ENCODE measurements around the gene PCDHGA9. TPM values are rescaled to one million over a fixed set of nuclear protein-coding genes. Genes with fewer than 3 reads are reported as not detected.
A peak's percentile ranks its signal among the peaks of the same experiment; 100 is the strongest.
"Not testable (repeated sequence)": the region's sequence is repeated elsewhere in the genome, so short reads cannot be mapped to it uniquely, and the experiment has no call there.

PCDHGA9 gene
- total RNA-seq, 4 donors from 2014 or later: 4.9 to 20.8 (median 7.9) TPM

- H3K9me3 ChIP-seq: peaks cover 58% of the 10 kb centered on the region
- no peak for TF ChIP-seq POLR2A (IDR thresholded peaks at IDR 0.05)
- no peak for TF ChIP-seq CTCF (IDR thresholded peaks at IDR 0.05)
- no peak for TF ChIP-seq EP300 (IDR thresholded peaks at IDR 0.05)
- TF ChIP-seq POLR2AphosphoS5 (IDR thresholded peaks at IDR 0.05): no peak
- no peaks in the 10 kb centered on the region for H3K36me3 ChIP-seq
- WGBS: 34% methylated on average over 23 of the region's 64 CpGs
- no peak for DNase-seq (ENCODE audit: low spot score in 2 of 2)
- H3K4me3 ChIP-seq: no peak overlapping the region
- H3K4me1 ChIP-seq: no peaks in the 10 kb centered on the region
- H3K27me3 ChIP-seq: peaks cover 3% of the 10 kb centered on the region
- no peak overlapping the region for H3K27ac ChIP-seq
Observed at GRCh38 chr5:141409598-141410306, 7.2 kb downstream of the PCDHGA9 start.

GRCh38 chr5:141411575-141411974, 9.0 kb downstream of the PCDHGA9 start:
- no peaks in the 10 kb centered on the region for H3K36me3 ChIP-seq
- TF ChIP-seq POLR2A (IDR thresholded peaks at IDR 0.05) (no peak), CTCF (IDR thresholded peaks at IDR 0.05) (no peak), POLR2AphosphoS5 (IDR thresholded peaks at IDR 0.05) (no peak), EP300 (IDR thresholded peaks at IDR 0.05) (no peak)
- H3K27ac ChIP-seq: no peak overlapping the region
- no peak overlapping the region for H3K4me3 ChIP-seq
- no peak for DNase-seq (ENCODE audit: low spot score in 2 of 2)
- H3K4me1 ChIP-seq: no peaks in the 10 kb centered on the region
- peaks cover 3% of the 10 kb centered on the region for H3K27me3 ChIP-seq
- H3K9me3 ChIP-seq: peaks cover 49% of the 10 kb centered on the region
- 81% methylated on average over 3 of the region's 3 CpGs for WGBS

GRCh38 chr5:141412854-141413539, 10.4 kb downstream of the PCDHGA9 start, which contains the start of gene PCDHGA10:
Gene PCDHGA10, plus strand, starts transcription at chr5:141412987. Its CDS starts 189 bp downstream, at chr5:141413176.
- DNase-seq (ENCODE audit: low spot score in 2 of 2): no peak
- 20% methylated on average over 28 of the region's 31 CpGs for WGBS
- no peak within 1 kb of the TSS for H3K27ac ChIP-seq
- peaks cover 52% of the 10 kb centered on the region for H3K9me3 ChIP-seq
- peak within 1 kb of the TSS; percentile 36 for H3K4me3 ChIP-seq
- no peaks in the 10 kb centered on the region for H3K4me1 ChIP-seq
- no peaks in the 10 kb centered on the region for H3K36me3 ChIP-seq
- H3K27me3 ChIP-seq: peaks cover 3% of the 10 kb centered on the region
- TF ChIP-seq EP300 (IDR thresholded peaks at IDR 0.05) (no peak), CTCF (IDR thresholded peaks at IDR 0.05) (peak; percentile 17 to 47), POLR2A (IDR thresholded peaks at IDR 0.05) (no peak), POLR2AphosphoS5 (IDR thresholded peaks at IDR 0.05) (no peak)

GRCh38 chr5:141413540-141414069, 11.0 kb downstream of the PCDHGA9 start:
- Histone ChIP-seq H3K36me3 (no peaks in the 10 kb centered on the region), H3K9me3 (peaks cover 57% of the 10 kb centered on the region)

GRCh38 chr5:141414548-141415274, 12.1 kb downstream of the PCDHGA9 start:
- H3K4me3 ChIP-seq; H3K4me1 ChIP-seq; H3K36me3 ChIP-seq; H3K27ac ChIP-seq; DNase-seq (ENCODE audit: low spot score in 2 of 2); H3K27me3 ChIP-seq: not testable (repeated sequence)
- 26% methylated on average over 23 of the region's 46 CpGs for WGBS
- peaks cover 62% of the 10 kb centered on the region for H3K9me3 ChIP-seq

More at GRCh38 chr5:141413540-141414069, 11.0 kb downstream of the PCDHGA9 start:
- Histone ChIP-seq H3K4me1 (no peaks in the 10 kb centered on the region), H3K27ac (no peak overlapping the region), H3K27me3 (peaks cover 3% of the 10 kb centered on the region), H3K4me3 (peak overlapping the region; percentile 36)
- TF ChIP-seq EP300 (IDR thresholded peaks at IDR 0.05) (no peak), POLR2AphosphoS5 (IDR thresholded peaks at IDR 0.05) (no peak), CTCF (IDR thresholded peaks at IDR 0.05) (no peak)
- 16% methylated on average over 20 of the region's 25 CpGs for WGBS
- DNase-seq (ENCODE audit: low spot score in 2 of 2): no peak

GRCh38 chr5:141415275-141415618, 12.7 kb downstream of the PCDHGA9 start:
- WGBS: 27% methylated on average over 23 of the region's 24 CpGs
- not testable (repeated sequence) for H3K27me3 ChIP-seq; DNase-seq (ENCODE audit: low spot score in 2 of 2); H3K4me1 ChIP-seq; H3K36me3 ChIP-seq; H3K4me3 ChIP-seq; H3K27ac ChIP-seq
- H3K9me3 ChIP-seq: peaks cover 62% of the 10 kb centered on the region

Data from suprapubic skin (tissue), 4 donors.